Suprapubic skin (tissue), 4 donors: ENCODE data around the gene APMAP. TPM values are rescaled to one million over a fixed set of nuclear protein-coding genes. Genes with fewer than 3 reads are reported as not detected.
A peak's percentile ranks its signal among the peaks of the same experiment; 100 is the strongest.

Experiments
- DNase-seq, 2 donors: peaks; one replicate each; pipeline ENCODE4 v3.0.0-alpha.2; 2019; ENCODE audit warnings: low spot score in 2 of 2
- H3K27ac ChIP-seq: fragments of 200-600 bp; sonication (generic); one replicate; pipeline ENCODE4 v1.5.1; 2019
- H3K27me3 ChIP-seq: fragments of 200-600 bp; sonication (generic); one replicate; pipeline ENCODE4 v1.5.1; 2019
- H3K36me3 ChIP-seq: fragments of 200-600 bp; sonication (generic); one replicate; pipeline ENCODE4 v1.5.1; 2019
- H3K4me1 ChIP-seq: fragments of 200-600 bp; sonication (generic); one replicate; pipeline ENCODE4 v1.5.1; 2019
- H3K4me3 ChIP-seq: fragments of 200-600 bp; sonication (generic); one replicate; pipeline ENCODE4 v1.5.1; 2019; ENCODE audit warnings: mild to moderate bottlenecking
- H3K9me3 ChIP-seq: fragments of 200-600 bp; sonication (generic); one replicate; pipeline ENCODE4 v1.5.1; 2019
- EP300 ChIP-seq: sonication (generic); formaldehyde crosslinking; IDR thresholded peaks from one replicate; pipeline ENCODE4 v1.6.1; 2017; ENCODE audit warnings: antibody characterized with exemption
- POLR2A ChIP-seq, 2 donors: fragments of 450-650 bp; IDR thresholded peaks; one replicate each; pipeline ENCODE4 v1.6.1; 2017; ENCODE audit warnings: antibody characterized with exemption in 2 of 2, mild to moderate bottlenecking in 2 of 2, moderate library complexity in 2 of 2
- POLR2AphosphoS5 ChIP-seq, 3 donors: sonication (generic); formaldehyde crosslinking; IDR thresholded peaks; one replicate each; pipeline ENCODE4 v1.6.1; 2017; ENCODE audit warnings: antibody characterized with exemption in 3 of 3
- WGBS: methylation state at CpG from one replicate; pipeline ENCODE4 v1.1.5; 2018; 5-methylcytosine and 5-hydroxymethylcytosine counted together
- total RNA-seq, 4 donors: library from RNA; depleted of rRNA; stranded (reverse); fragments of >200 nt; gene quantifications; one replicate each; pipeline ENCODE4 v1.1.0, GENCODE V29; 2016
- TF ChIP-seq, protein P1 (sequence below), 2 donors: fragments of 200-600 bp in 1 of 2; fragments of 450-650 bp in 1 of 2; sonication (generic) in 1 of 2; IDR thresholded peaks; one replicate each; pipeline ENCODE4 v1.5.1; 2016 to 2019; ENCODE audit warnings: antibody characterized with exemption in 2 of 2, mild to moderate bottlenecking in 1 of 2, moderate library complexity in 1 of 2

The APMAP gene
- total RNA-seq, 4 donors from 2014 or later: 61.8 to 89.3 (median 69.9) TPM

DNA sequence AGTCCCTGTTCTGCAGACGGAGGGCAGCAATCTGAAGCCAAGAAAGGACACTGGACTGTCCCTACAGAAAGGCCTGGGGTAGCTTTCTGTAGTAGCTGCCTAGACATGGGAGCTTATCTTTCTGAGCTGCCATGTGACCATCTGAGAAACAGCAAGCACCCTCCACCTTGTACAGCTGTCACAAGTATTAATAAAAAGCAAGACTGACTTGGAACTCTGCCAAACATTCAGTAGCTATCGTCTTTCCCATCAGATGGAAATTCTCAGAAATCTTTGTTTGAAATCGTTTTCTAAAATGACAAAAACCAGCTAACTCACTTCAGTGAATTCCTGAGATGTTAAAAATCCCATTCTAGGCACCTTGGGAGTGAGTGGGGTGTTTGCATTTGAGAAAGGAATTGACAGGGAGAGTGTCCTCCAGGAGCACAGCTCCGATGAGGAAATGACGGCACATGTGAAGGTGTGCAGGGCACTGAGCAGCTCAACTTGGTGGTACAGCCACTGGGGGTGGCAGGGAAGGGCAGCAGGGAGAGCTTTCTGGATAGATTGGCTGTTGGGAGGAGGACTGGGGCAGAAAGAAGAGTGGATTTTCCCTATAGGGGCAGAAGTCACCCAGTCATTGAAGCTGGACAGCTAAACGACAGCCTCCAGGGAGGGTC is 40.8 kb upstream of the APMAP start:
- Histone ChIP-seq H3K27ac (peak overlapping the region; percentile 71), H3K4me3 (no peak overlapping the region), H3K36me3 (peaks cover 7% of the 10 kb centered on the region), H3K27me3 (no peaks in the 10 kb centered on the region), H3K9me3 (no peaks in the 10 kb centered on the region), H3K4me1 (peaks cover 56% of the 10 kb centered on the region)
- TF ChIP-seq, protein P1, sequence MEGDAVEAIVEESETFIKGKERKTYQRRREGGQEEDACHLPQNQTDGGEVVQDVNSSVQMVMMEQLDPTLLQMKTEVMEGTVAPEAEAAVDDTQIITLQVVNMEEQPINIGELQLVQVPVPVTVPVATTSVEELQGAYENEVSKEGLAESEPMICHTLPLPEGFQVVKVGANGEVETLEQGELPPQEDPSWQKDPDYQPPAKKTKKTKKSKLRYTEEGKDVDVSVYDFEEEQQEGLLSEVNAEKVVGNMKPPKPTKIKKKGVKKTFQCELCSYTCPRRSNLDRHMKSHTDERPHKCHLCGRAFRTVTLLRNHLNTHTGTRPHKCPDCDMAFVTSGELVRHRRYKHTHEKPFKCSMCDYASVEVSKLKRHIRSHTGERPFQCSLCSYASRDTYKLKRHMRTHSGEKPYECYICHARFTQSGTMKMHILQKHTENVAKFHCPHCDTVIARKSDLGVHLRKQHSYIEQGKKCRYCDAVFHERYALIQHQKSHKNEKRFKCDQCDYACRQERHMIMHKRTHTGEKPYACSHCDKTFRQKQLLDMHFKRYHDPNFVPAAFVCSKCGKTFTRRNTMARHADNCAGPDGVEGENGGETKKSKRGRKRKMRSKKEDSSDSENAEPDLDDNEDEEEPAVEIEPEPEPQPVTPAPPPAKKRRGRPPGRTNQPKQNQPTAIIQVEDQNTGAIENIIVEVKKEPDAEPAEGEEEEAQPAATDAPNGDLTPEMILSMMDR (IDR thresholded peaks at IDR 0.05): no peak
- TF ChIP-seq POLR2AphosphoS5 (IDR thresholded peaks at IDR 0.05): no peak
- no peak for DNase-seq
- WGBS: 45% methylated on average over 6 of the region's 6 CpGs

DNA sequence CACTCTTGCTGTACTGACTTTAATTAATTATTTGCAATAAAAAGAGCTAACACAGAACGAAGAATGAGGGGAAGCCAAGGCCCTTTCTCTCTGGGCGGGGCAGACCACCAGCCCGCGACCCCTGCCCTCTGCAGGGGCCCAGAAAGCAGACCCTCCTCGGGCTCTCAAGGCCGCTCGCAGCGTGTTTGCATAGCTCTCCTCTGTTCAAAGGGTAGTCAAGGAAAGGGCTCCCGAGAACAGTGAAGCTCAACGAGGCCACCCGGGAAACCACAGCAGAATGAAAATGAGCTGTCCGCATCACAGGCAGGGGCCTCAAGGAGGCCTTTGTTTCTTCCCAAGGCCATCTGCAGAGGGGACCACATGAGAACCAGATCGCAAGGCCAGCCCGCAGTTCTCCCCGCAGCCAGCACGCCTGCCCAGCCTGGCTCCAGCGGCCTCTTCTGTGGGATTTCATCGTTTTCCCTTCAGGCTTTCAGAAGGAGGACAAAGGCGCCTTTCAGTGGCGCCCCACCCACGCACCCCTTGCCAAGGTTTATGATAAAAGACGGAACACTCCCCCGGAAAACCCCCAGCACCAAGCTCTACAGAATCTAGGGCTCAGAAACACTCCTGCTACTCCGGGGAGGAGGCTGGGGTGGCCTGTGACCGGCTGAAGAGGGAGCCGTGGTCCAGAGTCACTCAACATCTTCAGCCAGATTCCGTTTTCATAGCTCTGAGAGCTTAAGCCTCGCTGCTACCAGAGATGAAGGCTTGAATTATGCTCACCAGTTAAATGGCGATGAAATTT is 40.1 kb upstream of the APMAP start:
- H3K9me3 ChIP-seq: no peaks in the 10 kb centered on the region
- no peak for DNase-seq
- H3K36me3 ChIP-seq: peaks cover 7% of the 10 kb centered on the region
- TF ChIP-seq EP300 (no peak), POLR2A (IDR thresholded peaks at IDR 0.05) (no peak), POLR2AphosphoS5 (IDR thresholded peaks at IDR 0.05) (no peak)
- TF ChIP-seq, protein P1 (IDR thresholded peaks at IDR 0.05): no peak
- H3K4me1 ChIP-seq: peaks cover 49% of the 10 kb centered on the region
- peak overlapping the region; percentile 71 for H3K27ac ChIP-seq
- WGBS: 47% methylated on average over 29 of the region's 29 CpGs
- no peak overlapping the region for H3K4me3 ChIP-seq
- no peaks in the 10 kb centered on the region for H3K27me3 ChIP-seq

DNA sequence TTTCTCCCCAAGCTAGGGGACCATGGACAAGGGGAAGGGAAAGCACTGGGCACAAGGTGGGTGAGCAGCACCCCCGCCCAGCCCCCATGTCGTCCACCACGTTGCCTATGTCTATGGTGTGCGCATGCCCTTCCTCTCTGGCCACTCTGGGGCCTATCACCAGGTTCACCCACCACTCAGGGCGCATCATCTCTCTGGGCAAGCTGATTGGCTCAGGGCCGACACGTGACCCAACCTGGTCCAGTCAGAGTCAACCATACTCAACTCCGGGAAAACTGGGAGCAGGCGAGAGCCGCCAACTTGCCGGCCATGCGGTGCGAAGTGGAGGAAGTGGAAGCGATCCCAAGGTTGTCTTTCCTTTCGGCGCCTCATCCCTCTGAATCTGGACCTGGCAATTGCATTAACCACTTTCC is 39.5 kb upstream of the APMAP start:
- Histone ChIP-seq H3K27me3 (no peaks in the 10 kb centered on the region), H3K36me3 (peaks cover 7% of the 10 kb centered on the region), H3K4me1 (peaks cover 43% of the 10 kb centered on the region), H3K4me3 (no peak overlapping the region), H3K9me3 (no peaks in the 10 kb centered on the region), H3K27ac (peak overlapping the region; percentile 71)
- WGBS: 84% methylated on average over 16 of the region's 16 CpGs
- TF ChIP-seq POLR2AphosphoS5 (IDR thresholded peaks at IDR 0.05) (no peak), EP300 (no peak), POLR2A (IDR thresholded peaks at IDR 0.05) (no peak)
- no peak for DNase-seq

DNA sequence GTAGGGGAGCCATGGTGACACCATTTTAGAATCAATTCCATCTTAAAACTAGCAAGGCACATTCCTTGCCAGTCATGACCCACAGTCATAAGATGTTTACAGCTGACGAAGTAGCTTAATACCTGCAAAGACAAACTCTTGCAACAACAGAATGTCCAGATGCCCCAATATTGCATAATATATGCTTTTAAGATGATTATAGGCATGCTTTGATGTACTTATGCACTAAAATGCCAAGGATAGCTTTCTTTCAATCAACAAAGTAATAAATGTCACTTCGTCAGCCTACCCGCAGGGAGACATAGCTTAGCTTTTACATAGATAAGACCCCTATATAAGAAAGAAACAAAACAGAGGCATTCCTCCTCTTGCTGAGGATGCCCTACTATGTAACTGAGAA is 38.7 kb upstream of the APMAP start:
- no peak for DNase-seq
- Histone ChIP-seq H3K4me3 (no peak overlapping the region), H3K36me3 (peaks cover 7% of the 10 kb centered on the region), H3K27me3 (no peaks in the 10 kb centered on the region), H3K9me3 (no peaks in the 10 kb centered on the region), H3K27ac (no peak overlapping the region), H3K4me1 (peaks cover 35% of the 10 kb centered on the region)
- TF ChIP-seq POLR2A (IDR thresholded peaks at IDR 0.05) (no peak), EP300 (no peak), POLR2AphosphoS5 (IDR thresholded peaks at IDR 0.05) (no peak)
- TF ChIP-seq, protein P1 (IDR thresholded peaks at IDR 0.05): no peak
- 96% methylated on average over 3 of the region's 3 CpGs for WGBS

DNA sequence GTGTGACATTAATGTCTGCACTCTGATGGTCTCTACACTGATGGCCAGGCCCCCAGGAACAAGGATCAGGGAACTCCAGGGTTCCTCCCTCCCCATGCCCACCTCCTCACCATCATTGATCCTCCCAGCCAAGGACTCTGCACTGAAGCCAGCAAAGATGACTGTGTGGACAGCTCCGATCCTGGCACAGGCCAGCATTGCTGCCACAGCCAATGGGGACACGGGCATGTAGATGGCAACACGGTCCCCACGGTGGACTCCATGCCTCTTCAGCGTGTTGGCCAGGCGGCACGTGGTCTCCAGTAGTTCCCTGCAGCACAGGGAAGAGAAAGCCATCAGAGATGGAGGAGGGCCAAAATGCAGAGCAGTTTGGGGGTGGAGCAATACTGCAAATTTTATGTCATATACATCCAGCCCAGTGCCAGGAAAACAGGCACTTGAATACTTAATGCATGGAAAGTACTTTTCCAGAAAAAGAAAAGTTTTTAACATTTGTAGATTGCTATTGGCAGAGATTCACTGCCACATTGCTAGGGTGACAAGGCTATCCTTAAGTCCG is 38.2 kb upstream of the APMAP start:
- 94% methylated on average over 8 of the region's 8 CpGs for WGBS
- H3K4me1 ChIP-seq: peaks cover 30% of the 10 kb centered on the region
- no peaks in the 10 kb centered on the region for H3K27me3 ChIP-seq
- no peaks in the 10 kb centered on the region for H3K9me3 ChIP-seq
- no peak for TF ChIP-seq POLR2AphosphoS5 (IDR thresholded peaks at IDR 0.05)
- TF ChIP-seq POLR2A (IDR thresholded peaks at IDR 0.05): no peak
- TF ChIP-seq EP300: no peak
- TF ChIP-seq, protein P1 (IDR thresholded peaks at IDR 0.05): no peak
- no peak for DNase-seq
- H3K4me3 ChIP-seq: no peak overlapping the region
- no peak overlapping the region for H3K27ac ChIP-seq
- peaks cover 7% of the 10 kb centered on the region for H3K36me3 ChIP-seq
